ENCODE measurements around the gene CALN1. TPM values are rescaled to one million over a fixed set of nuclear protein-coding genes. Genes with fewer than 3 reads are reported as not detected.

Gene CALN1
- total and polyA plus RNA-seq, 3 donors from 2014 or later: 4.3 to 6.2 (median 4.4) TPM

DNA sequence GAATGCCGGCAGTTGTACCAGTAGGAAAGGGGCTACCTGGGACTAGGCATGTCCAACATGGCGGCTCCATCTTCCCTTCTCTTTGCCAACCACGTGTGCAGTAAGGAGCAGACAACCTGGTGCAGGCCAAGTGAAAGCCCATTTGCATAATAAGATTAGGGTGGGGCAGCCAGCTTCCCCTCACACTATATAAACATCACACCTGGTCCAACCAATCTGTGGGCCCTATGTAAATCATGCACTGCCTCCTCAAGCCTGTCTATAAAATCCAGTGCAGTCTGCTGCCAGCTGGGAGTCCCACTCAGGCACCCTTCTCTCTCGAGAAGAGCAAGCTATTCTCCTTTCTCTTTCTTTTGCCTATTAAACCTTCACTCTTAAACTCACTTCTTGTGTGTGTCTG lies 429.3 kb downstream of the CALN1 start:
- H3K4me1 ChIP-seq: no peaks in the 10 kb centered on the region
- H3K27me3 ChIP-seq: no peaks in the 10 kb centered on the region
- intact Hi-C loops (cut with DNase I; ENCODE audit: low total_unique reads): no loop called here
- no peak overlapping the region for H3K4me3 ChIP-seq
- no peak for DNase-seq
- TF ChIP-seq POLR2A (IDR thresholded peaks at IDR 0.05) (no peak), CTCF (IDR thresholded peaks at IDR 0.05) (no peak)
- H3K27ac ChIP-seq: no peak overlapping the region
- no peaks in the 10 kb centered on the region for H3K9me3 ChIP-seq
- WGBS, 2 donors: 66 to 74% methylated on average over 4 of the region's 4 CpGs
- no peaks in the 10 kb centered on the region for H3K36me3 ChIP-seq (ENCODE audit: low read depth, missing control alignments)

- intact Hi-C loops (cut with DNase I; ENCODE audit: low total_unique reads): no loop called here
- Histone ChIP-seq H3K36me3 (ENCODE audit: low read depth, missing control alignments) (no peaks in the 10 kb centered on the region), H3K4me1 (no peaks in the 10 kb centered on the region), H3K27ac (no peak overlapping the region), H3K27me3 (no peaks in the 10 kb centered on the region), H3K4me3 (no peak overlapping the region), H3K9me3 (no peaks in the 10 kb centered on the region)
- TF ChIP-seq POLR2A (IDR thresholded peaks at IDR 0.05) (no peak), CTCF (IDR thresholded peaks at IDR 0.05) (no peak)
- DNase-seq: peak; percentile 73
- 39 to 57% methylated on average over 7 of the region's 7 CpGs for WGBS, 2 donors
These were observed 435.5 kb downstream of the CALN1 start for GRCh38 chr7:71976645-71977044.

- no peaks in the 10 kb centered on the region for H3K9me3 ChIP-seq
- no peaks in the 10 kb centered on the region for H3K36me3 ChIP-seq (ENCODE audit: low read depth, missing control alignments)
- H3K27ac ChIP-seq: no peak overlapping the region
- WGBS, 2 donors: 82 to 85% methylated on average over 7 of the region's 7 CpGs
- H3K4me1 ChIP-seq: no peaks in the 10 kb centered on the region
- no peaks in the 10 kb centered on the region for H3K27me3 ChIP-seq
- no peak overlapping the region for H3K4me3 ChIP-seq
- intact Hi-C loops (cut with DNase I; ENCODE audit: low total_unique reads): no loop called here
- DNase-seq: no peak
- TF ChIP-seq CTCF (IDR thresholded peaks at IDR 0.05): no peak
These were observed 437.5 kb downstream of the CALN1 start for GRCh38 chr7:71974611-71975010.

DNA sequence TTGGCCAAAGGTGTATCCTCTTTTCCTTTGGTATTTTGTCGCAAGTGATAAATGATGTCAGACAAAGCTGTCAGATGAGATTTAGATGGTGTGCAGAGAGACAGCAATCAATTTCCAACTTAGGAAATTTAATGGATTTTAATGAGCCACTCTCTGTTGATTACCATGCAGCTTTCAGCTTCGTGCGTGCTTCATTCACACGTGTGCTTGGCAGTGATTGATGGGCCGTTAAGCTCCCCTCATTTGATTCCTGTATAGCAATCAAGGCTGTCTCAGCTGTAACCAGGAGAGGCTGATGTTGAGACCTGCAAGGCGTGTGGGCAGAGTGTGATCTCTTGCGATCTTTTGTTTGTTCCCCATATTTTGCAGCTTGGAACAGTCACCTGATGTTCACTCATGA lies 439.6 kb downstream of the CALN1 start:
- H3K4me3 ChIP-seq: no peak overlapping the region
- no peak for TF ChIP-seq CTCF (IDR thresholded peaks at IDR 0.05)
- no peak for TF ChIP-seq POLR2A (IDR thresholded peaks at IDR 0.05)
- H3K27me3 ChIP-seq: no peaks in the 10 kb centered on the region
- 64 to 75% methylated on average over 6 to 7 of the region's 7 CpGs for WGBS, 2 donors
- H3K36me3 ChIP-seq (ENCODE audit: low read depth, missing control alignments): no peaks in the 10 kb centered on the region
- no peak for DNase-seq
- intact Hi-C loops (cut with DNase I; ENCODE audit: low total_unique reads): no loop called here
- H3K9me3 ChIP-seq: no peaks in the 10 kb centered on the region
- H3K4me1 ChIP-seq: no peaks in the 10 kb centered on the region
- H3K27ac ChIP-seq: no peak overlapping the region

- DNase-seq: no peak
- no peaks in the 10 kb centered on the region for H3K27me3 ChIP-seq
- no peaks in the 10 kb centered on the region for H3K4me1 ChIP-seq
- TF ChIP-seq CTCF (IDR thresholded peaks at IDR 0.05): no peak
- TF ChIP-seq POLR2A (IDR thresholded peaks at IDR 0.05): no peak
- 60 to 77% methylated on average over 3 of the region's 3 CpGs for WGBS, 2 donors
- no peak overlapping the region for H3K27ac ChIP-seq
- H3K4me3 ChIP-seq: no peak overlapping the region
- no peaks in the 10 kb centered on the region for H3K9me3 ChIP-seq
- intact Hi-C loops (cut with DNase I; ENCODE audit: low total_unique reads): no loop called here
- H3K36me3 ChIP-seq (ENCODE audit: low read depth, missing control alignments): no peaks in the 10 kb centered on the region
These were observed 441.4 kb downstream of the CALN1 start for GRCh38 chr7:71970725-71971124.
